HG03060 (cell line): ENCODE data around the gene KBTBD13.

Source experiments
- ATAC-seq: cut with Tn5 transposase; IDR thresholded peaks from one replicate; pipeline ENCODE4 v1.9.1; 2021; ENCODE audit warnings: low read depth, moderate number of reproducible peaks; ENCODE audit not compliant: unreplicated experiment

Gene KBTBD13

GRCh38 chr15:65101411-65101890, 24.9 kb downstream of the KBTBD13 start:
- ATAC-seq = no peak

- ATAC-seq = no peak
Measured at GRCh38 chr15:65101891-65102708, 25.6 kb downstream of the KBTBD13 start.

GRCh38 chr15:65102912-65103311, 26.4 kb downstream of the KBTBD13 start:
- no peak for ATAC-seq

GRCh38 chr15:65105038-65105437, 28.5 kb downstream of the KBTBD13 start:
- ATAC-seq = no peak

- no peak for ATAC-seq
Measured at GRCh38 chr15:65106011-65106590, 29.6 kb downstream of the KBTBD13 start.

- no peak for ATAC-seq
Measured at GRCh38 chr15:65110676-65111292, 34.2 kb downstream of the KBTBD13 start.

- ATAC-seq = no peak
Measured at GRCh38 chr15:65115086-65115485, 38.5 kb downstream of the KBTBD13 start, which contains the start of gene UBAP1L. Gene UBAP1L, minus strand, starts transcription at chr15:65115200. Its CDS starts 8,985 bp downstream, at chr15:65106215.

- no peak for ATAC-seq
Measured at GRCh38 chr15:65115542-65115941, 39.0 kb downstream of the KBTBD13 start.
